ENCODE measurements around the gene PKNOX2.

Gene PKNOX2

DNA sequence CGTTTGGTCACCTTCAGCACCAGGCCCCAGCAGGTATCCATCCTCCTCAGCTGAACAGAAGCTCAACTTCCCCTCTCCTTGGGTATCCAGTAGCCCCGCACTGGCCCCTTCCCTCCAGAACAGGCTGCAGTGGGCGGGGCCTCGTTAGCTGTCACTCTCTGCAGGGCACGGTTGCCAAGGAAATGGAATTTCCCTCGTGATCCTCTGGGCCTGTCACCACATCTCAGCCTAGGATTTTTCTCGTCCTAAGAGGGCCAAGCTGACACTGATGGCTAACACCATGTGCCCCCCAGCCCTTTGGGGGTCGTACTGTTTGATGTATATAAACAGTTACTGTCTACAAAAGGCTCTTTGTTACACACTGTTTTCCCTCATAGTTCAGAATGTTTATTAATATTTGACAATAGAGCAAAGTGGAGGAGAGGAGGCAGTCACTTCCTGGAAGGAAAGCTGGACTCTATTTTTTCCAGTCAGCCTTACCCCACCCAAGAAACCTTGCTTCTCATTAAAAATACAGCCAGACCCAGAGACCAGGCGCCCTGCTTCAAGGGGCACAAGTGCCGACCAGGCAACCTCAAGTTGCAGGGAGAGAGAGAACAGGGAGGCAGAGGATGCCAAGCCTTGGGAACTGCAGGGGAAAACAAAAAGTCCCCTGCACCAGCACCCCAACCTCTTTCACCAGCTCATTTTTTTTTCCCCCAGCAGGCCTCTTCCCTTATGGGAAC lies 287.0 kb downstream of the PKNOX2 start:
- TF ChIP-seq, protein P1, sequence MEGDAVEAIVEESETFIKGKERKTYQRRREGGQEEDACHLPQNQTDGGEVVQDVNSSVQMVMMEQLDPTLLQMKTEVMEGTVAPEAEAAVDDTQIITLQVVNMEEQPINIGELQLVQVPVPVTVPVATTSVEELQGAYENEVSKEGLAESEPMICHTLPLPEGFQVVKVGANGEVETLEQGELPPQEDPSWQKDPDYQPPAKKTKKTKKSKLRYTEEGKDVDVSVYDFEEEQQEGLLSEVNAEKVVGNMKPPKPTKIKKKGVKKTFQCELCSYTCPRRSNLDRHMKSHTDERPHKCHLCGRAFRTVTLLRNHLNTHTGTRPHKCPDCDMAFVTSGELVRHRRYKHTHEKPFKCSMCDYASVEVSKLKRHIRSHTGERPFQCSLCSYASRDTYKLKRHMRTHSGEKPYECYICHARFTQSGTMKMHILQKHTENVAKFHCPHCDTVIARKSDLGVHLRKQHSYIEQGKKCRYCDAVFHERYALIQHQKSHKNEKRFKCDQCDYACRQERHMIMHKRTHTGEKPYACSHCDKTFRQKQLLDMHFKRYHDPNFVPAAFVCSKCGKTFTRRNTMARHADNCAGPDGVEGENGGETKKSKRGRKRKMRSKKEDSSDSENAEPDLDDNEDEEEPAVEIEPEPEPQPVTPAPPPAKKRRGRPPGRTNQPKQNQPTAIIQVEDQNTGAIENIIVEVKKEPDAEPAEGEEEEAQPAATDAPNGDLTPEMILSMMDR (IDR thresholded peaks at IDR 0.05; ENCODE audit: insufficient read depth, low read length, missing control alignments) = no peak
- CTCF ChIA-PET = interaction anchor here (1.0 to 5.6 kb wide), 8 partner anchors 9 to 491 kb away, joined by 3 to 46 read pairs (median 6); no protein-coding TSS in a partner anchor
- POLR2A ChIA-PET = no interaction called here
- no peak for DNase-seq (ENCODE audit: low read depth, low spot score)
- H3K4me3 ChIP-seq (ENCODE audit: low read depth, low read length) = no peak overlapping the region

DNA sequence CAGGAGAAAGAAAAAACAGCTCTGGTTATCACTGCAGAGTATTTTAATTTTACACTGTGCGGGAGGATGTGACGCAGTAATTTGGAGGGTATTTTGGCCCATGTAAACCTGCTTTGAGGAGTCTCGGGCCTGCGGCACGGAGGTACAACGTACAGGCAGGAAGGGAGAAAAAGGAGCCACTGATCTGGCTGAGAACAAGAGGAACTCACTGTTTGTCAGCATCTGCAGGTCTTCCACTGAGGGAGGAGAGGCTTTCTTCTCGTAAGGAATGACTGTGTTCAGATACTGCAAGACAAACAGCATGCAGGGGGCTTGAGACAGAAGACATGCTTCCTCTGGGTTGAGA lies 287.5 kb downstream of the PKNOX2 start:
- TF ChIP-seq, protein P1 (IDR thresholded peaks at IDR 0.05; ENCODE audit: insufficient read depth, low read length, missing control alignments) = no peak
- no peak for DNase-seq (ENCODE audit: low read depth, low spot score)
- no peak overlapping the region for H3K4me3 ChIP-seq (ENCODE audit: low read depth, low read length)
- CTCF ChIA-PET = interaction anchor here (0.6 to 5.6 kb wide), 11 partner anchors 9 to 809 kb away, joined by 3 to 46 read pairs (median 5); no protein-coding TSS in a partner anchor
- POLR2A ChIA-PET = no interaction called here

DNA sequence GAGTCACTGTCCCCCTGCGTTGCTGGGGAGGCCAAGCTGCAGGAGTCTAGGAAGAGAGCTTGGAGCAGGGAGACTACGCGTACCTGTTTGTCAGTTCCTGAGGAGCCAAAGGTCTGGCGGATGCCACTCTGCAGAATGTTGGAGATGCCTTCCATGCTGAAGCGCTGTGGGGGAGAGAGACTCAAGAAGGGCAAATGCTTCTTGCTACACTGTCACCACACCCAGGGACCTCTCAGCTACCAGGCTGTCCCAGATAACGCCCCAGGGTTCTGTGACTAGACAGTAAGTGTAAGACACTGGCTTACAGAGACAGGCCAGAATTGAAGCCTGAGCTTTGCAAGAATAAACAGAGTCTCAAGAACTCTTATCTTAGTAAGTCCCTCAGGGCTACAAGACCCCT lies 289.5 kb downstream of the PKNOX2 start:
- POLR2A ChIA-PET = no interaction called here

DNA sequence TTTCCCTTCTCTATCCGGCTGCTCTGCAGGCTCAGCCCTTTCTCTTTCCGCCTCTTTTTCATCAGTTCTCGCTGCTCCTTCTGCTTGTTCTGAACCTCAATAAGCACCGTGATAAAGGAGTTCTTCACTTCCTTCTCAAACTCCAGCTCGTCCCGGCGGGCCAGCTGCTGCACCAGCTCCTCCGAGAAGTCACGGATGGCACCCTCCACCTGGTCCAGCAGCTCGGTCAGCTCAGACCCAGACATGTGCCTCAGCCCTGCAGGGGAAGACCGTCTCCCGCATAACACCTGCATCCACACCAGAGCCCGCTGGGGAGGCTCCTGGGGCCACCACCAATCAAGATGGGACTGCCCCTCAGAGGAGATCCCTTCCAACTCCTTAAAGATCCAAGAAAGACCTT lies 291.3 kb downstream of the PKNOX2 start:
- TF ChIP-seq, protein P1 (IDR thresholded peaks at IDR 0.05; ENCODE audit: insufficient read depth, low read length, missing control alignments) = no peak
- no peak overlapping the region for H3K4me3 ChIP-seq (ENCODE audit: low read depth, low read length)
- DNase-seq (ENCODE audit: low read depth, low spot score) = no peak
- CTCF ChIA-PET = no interaction called here
- POLR2A ChIA-PET = no interaction called here

More for the DNA sequence above, 289.5 kb downstream of the PKNOX2 start:
- DNase-seq (ENCODE audit: low read depth, low spot score) = no peak
- no peak overlapping the region for H3K4me3 ChIP-seq (ENCODE audit: low read depth, low read length)
- CTCF ChIA-PET = interaction anchor here (0.6 to 5.6 kb wide), 8 partner anchors 10 to 363 kb away, joined by 3 to 46 read pairs (median 6); no protein-coding TSS in a partner anchor
- TF ChIP-seq, protein P1 (IDR thresholded peaks at IDR 0.05; ENCODE audit: insufficient read depth, low read length, missing control alignments) = no peak

DNA sequence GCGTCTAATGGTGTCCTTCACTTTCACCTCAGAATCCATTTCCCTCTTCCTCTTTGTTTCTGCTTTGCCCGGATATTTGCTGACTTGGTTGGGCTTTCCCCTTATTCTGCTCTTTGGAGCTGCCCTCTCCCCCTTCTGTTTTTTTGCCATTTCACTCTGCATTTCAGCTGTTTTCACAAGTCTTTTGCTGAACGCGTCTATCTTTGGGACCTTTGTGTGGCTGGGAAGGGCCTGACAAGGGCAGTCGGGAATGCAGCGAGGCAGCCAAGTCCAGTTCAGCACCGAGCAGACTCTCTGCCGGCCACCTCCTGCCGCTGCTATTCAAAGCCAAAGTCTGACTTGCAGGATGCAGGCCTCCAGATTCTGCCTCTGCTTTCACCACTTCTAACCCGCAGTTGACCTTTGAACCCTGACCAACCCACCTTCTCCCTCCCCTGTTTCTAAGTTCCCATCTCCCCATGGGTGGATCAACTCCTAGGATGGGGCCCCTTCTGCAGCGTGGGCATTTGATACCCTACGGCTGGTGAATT lies 293.3 kb downstream of the PKNOX2 start:
- ChIA-PET POLR2A (no interaction called here), CTCF (no interaction called here)
- H3K4me3 ChIP-seq (ENCODE audit: low read depth, low read length) = no peak overlapping the region
- peak; percentile 24 for DNase-seq (ENCODE audit: low read depth, low spot score)
- TF ChIP-seq, protein P1 (IDR thresholded peaks at IDR 0.05; ENCODE audit: insufficient read depth, low read length, missing control alignments) = no peak

DNA sequence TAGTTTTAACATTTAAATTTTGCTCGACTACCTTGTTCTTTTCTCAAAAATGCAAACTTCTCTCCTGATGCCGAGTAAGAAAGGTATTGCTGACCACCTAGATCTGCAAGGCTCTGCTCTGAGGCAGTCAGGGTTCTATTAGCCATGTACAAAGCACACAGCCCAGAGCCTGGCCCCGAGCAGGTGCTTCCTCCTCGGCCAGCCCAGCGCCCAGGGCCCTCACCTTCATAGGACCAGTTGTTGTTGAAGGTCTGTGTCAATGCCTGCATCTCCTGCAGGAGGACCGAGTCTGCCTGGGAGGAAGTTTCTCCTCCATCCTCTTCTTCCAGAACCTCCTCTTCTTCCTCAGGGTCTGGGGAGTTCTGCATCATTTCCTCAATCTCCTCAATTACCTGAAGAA lies 295.7 kb downstream of the PKNOX2 start:
- POLR2A ChIA-PET = no interaction called here
- H3K4me3 ChIP-seq (ENCODE audit: low read depth, low read length) = no peak overlapping the region
- TF ChIP-seq, protein P1 (IDR thresholded peaks at IDR 0.05; ENCODE audit: insufficient read depth, low read length, missing control alignments) = no peak
- CTCF ChIA-PET = interaction anchor here (1.4 kb wide), 1 partner anchor 114 kb away, joined by 3 read pairs; no protein-coding TSS in a partner anchor
- DNase-seq (ENCODE audit: low read depth, low spot score) = no peak
